Heart left ventricle (tissue), 16 donors: Measurements from ENCODE around the gene RABEP2. TPM values are rescaled to one million over a fixed set of nuclear protein-coding genes. Genes with fewer than 3 reads are reported as not detected.

Experiments used
- ATAC-seq, 4 donors: fragments of 200-7000 bp; cut with Tn5 transposase; one replicate each; pipeline ENCODE4 v1.9.1; 2020 to 2022; ENCODE audit warnings: moderate library complexity in 4 of 4, mild to moderate bottlenecking in 3 of 4, moderate number of reproducible peaks in 1 of 4
- DNase-seq, 5 donors: peaks; one replicate each; pipeline ENCODE4 v3.0.0-alpha.2; 2020
- H3K27ac ChIP-seq, 12 donors: fragments of 200-600 bp; sonication (generic) in 4 of 12; one replicate each; pipeline versions ENCODE4 v1.5.0 to v1.8.0; 2016 to 2022; ENCODE audit warnings: mild to moderate bottlenecking in 2 of 12
- H3K27me3 ChIP-seq, 9 donors: fragments of 200-600 bp; sonication (generic) in 2 of 9; one replicate each; pipeline versions ENCODE4 v1.5.1 to v1.8.0; 2016 to 2022; ENCODE audit warnings: mild to moderate bottlenecking in 3 of 9
- H3K36me3 ChIP-seq, 9 donors: fragments of 200-600 bp; sonication (generic) in 2 of 9; one replicate each; pipeline versions ENCODE4 v1.5.0 to v1.8.0; 2018 to 2022; ENCODE audit warnings: mild to moderate bottlenecking in 2 of 9
- H3K4me1 ChIP-seq, 12 donors: fragments of 200-600 bp; sonication (generic) in 4 of 12; one replicate each; pipeline versions ENCODE4 v1.5.0 to v1.8.0; 2016 to 2022; ENCODE audit warnings: mild to moderate bottlenecking in 3 of 12
- H3K4me3 ChIP-seq, 12 donors: fragments of 200-600 bp; sonication (generic) in 4 of 12; one replicate each; pipeline versions ENCODE4 v1.5.0 to v1.8.0; 2017 to 2022; ENCODE audit warnings: mild to moderate bottlenecking in 9 of 12, moderate library complexity in 4 of 12
- H3K9me3 ChIP-seq, 12 donors: fragments of 200-600 bp; sonication (generic) in 4 of 12; one replicate each; pipeline versions ENCODE4 v1.5.0 to v1.8.0; 2016 to 2022; ENCODE audit warnings: mild to moderate bottlenecking in 1 of 12
- POLR2A ChIP-seq, 2 donors: fragments of 450-650 bp; IDR thresholded peaks; one replicate each; pipeline ENCODE4 v1.6.1; 2017; ENCODE audit warnings: antibody characterized with exemption in 2 of 2, mild to moderate bottlenecking in 2 of 2, moderate library complexity in 2 of 2
- WGBS, 4 donors: extraction: QIAGEN DNeasy Blood & Tissue Kit in 2 of 4; methylation state at CpG; one replicate each; pipeline versions ENCODE4 v1.1.5 to v1.1.7; 2013 to 2018; 5-methylcytosine and 5-hydroxymethylcytosine counted together
- intact Hi-C, 10 donors: fragments of 100-400 bp; cut with DNase I; formaldehyde crosslinking; loops; one replicate each; pipeline versions ENCODE4 v1.11.1 to v1.14.2; 2022
- polyA plus RNA-seq, 2 donors: library from polyadenylated mRNA; stranded (reverse); fragments of 200-250 nt; gene quantifications; one replicate each; pipeline ENCODE4 v1.2.3, GENCODE V29; 2013
- total RNA-seq, 9 donors: library from RNA; depleted of rRNA in 2 of 9; stranded (reverse); fragments of >200 nt in 2 of 9; fragmentation: NEBNext Ultra II Directional in 3 of 9; extraction: Animal tissue kit (Norgen Biotek cat#: 25700) in 3 of 9; gene quantifications; one replicate each; pipeline versions ENCODE4 v1.1.0 to v1.2.4, GENCODE V29; 2016 to 2023
- TF ChIP-seq, protein P1 (sequence below), 12 donors: fragments of 200-600 bp; sonication (generic) in 4 of 12; IDR thresholded peaks; one replicate each; pipeline versions ENCODE4 v1.5.0 to v1.8.0; 2018 to 2022; ENCODE audit warnings: antibody characterized with exemption in 12 of 12, mild to moderate bottlenecking in 5 of 12
- donor health status: ischemic (EF 13 %, LVEDD 7.1; RV severe dilation, severe dysfunction).
- donor health status: healthy with polysubstance abuse.
- donor health status: DM: no; HTN: yes; CAD: no.
- donor health status: DM: no; HTN: no; CAD: no.
- donor health status: ischemic (EF 25% LVEDD 6.9; RV normal size, moderate dysfunction).
- donor health status: ischemic (EF 25% LVEDD 5.7; RV mildly dilated, moderate dysfunction).
- donor health status: healthy.
- donor health status: DM: yes; HTN: yes; CAD: no.
- donor health status: ischemic (EF 35%, LVEDD 5.7; RV mildly dilated, moderate dysfunction).
- donor health status: nonischemic (EF 11% LVEDD 7.7; RV severe dilation, severe dysfunction).
- donor health status: DM: yes; HTN: yes; CAD: no.
- donor health status: PGD.
- donor health status: ischemic (EF 29% LVEDD 5.4; RV normal size, mild dysfunction).
- donor health status: nonischemic (EF 23%, LVEDD 6.1; RV moderate dilation, normal function).

The RABEP2 gene
- total and polyA plus RNA-seq, 11 donors: 10.2 to 31.1 (median 14.9) TPM

DNA sequence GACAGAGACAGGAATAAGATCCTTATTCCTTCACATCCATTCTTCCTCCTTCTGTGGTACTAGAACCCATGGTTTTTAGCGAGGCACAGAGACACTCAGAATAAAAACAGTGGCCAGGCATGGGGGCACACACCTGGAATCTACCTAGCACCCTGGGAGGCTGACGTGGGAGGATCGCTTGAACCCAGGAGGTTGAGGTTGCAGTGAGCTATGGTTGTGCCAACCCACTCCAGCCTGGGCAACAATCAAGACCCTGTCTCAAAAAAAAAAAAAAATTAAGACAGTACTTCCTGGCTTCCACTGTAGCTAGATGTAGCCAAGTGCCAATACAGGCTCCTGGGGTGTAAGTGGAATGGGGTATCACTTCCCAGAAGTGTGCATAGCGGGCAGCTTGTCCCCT, 42.1 kb upstream of the RABEP2 start:
- no peak for TF ChIP-seq POLR2A (IDR thresholded peaks at IDR 0.05)
- TF ChIP-seq, protein P1, sequence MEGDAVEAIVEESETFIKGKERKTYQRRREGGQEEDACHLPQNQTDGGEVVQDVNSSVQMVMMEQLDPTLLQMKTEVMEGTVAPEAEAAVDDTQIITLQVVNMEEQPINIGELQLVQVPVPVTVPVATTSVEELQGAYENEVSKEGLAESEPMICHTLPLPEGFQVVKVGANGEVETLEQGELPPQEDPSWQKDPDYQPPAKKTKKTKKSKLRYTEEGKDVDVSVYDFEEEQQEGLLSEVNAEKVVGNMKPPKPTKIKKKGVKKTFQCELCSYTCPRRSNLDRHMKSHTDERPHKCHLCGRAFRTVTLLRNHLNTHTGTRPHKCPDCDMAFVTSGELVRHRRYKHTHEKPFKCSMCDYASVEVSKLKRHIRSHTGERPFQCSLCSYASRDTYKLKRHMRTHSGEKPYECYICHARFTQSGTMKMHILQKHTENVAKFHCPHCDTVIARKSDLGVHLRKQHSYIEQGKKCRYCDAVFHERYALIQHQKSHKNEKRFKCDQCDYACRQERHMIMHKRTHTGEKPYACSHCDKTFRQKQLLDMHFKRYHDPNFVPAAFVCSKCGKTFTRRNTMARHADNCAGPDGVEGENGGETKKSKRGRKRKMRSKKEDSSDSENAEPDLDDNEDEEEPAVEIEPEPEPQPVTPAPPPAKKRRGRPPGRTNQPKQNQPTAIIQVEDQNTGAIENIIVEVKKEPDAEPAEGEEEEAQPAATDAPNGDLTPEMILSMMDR (IDR thresholded peaks at IDR 0.05): no peak
- H3K27me3 ChIP-seq: no peaks in the 10 kb centered on the region
- peaks cover 0 to 41% (median 28%) of the 10 kb centered on the region in 9 donors for H3K36me3 ChIP-seq
- no peak overlapping the region for H3K4me3 ChIP-seq
- DNase-seq (no peak), ATAC-seq (no peak)
- 88 to 94% (median 90%) methylated on average over 4 of the region's 4 CpGs for WGBS, 4 donors
- no peaks in the 10 kb centered on the region for H3K9me3 ChIP-seq
- intact Hi-C loops: no loop called here
- H3K27ac ChIP-seq: no peak overlapping the region
- no peaks in the 10 kb centered on the region for H3K4me1 ChIP-seq

DNA sequence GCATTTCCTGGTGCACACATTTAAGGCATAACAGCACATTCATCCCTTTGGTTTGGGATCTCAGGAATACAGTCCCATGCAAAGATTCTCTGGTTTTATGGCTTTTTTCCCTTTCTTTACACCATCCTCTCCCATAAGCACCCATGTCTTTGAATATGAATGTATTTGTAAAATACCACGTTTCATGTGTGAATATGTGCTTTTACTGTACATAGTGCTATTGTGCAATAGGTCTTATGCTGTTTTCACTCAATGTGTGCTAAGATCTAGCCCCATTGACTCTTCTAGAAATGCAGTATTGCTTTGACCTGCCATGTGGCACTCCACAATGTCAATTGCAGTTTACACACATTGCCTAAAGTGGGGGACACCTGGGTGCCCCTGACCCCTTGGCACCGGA, 39.5 kb upstream of the RABEP2 start:
- WGBS, 4 donors: 90 to 96% (median 91%) methylated on average over 2 of the region's 2 CpGs
- H3K4me3 ChIP-seq: no peak overlapping the region
- no peak overlapping the region for H3K27ac ChIP-seq
- H3K36me3 ChIP-seq: peaks cover 0 to 65% (median 42%) of the 10 kb centered on the region in 9 donors
- no peaks in the 10 kb centered on the region for H3K9me3 ChIP-seq
- no peak for DNase-seq
- H3K27me3 ChIP-seq: no peaks in the 10 kb centered on the region
- ATAC-seq: no peak
- H3K4me1 ChIP-seq: no peaks in the 10 kb centered on the region
- intact Hi-C loops: no loop called here
- no peak for TF ChIP-seq POLR2A (IDR thresholded peaks at IDR 0.05)
- TF ChIP-seq, protein P1 (IDR thresholded peaks at IDR 0.05): no peak

DNA sequence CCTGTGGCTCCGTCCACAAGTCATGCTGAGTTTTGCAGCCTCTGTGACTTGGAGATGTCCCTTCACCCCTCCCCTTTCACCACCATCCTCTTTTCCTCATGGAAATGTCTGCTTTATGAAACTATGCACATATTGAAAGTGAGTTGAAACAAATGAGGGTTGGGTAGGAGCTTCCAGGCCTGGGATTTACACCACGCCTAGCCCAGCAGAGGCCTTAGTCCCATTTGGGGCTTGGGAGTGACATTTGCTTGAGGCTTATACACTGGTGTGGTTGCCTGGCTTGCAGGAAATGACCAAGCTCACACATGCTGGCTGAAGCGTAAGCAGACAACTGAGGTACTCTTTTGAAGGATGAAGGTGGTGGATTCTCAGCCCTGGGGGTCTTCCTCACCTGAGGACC, 39.0 kb upstream of the RABEP2 start:
- Histone ChIP-seq H3K9me3 (no peaks in the 10 kb centered on the region), H3K27ac (no peak overlapping the region), H3K27me3 (no peaks in the 10 kb centered on the region), H3K36me3 (peaks cover 0 to 70% (median 47%) of the 10 kb centered on the region in 9 donors), H3K4me1 (no peaks in the 10 kb centered on the region), H3K4me3 (no peak overlapping the region)
- intact Hi-C loops: no loop called here
- DNase-seq: no peak
- no peak for ATAC-seq
- WGBS, 4 donors: 75 to 96% (median 93%) methylated on average over 2 to 3 of the region's 3 CpGs
- no peak for TF ChIP-seq POLR2A (IDR thresholded peaks at IDR 0.05)
- TF ChIP-seq, protein P1 (IDR thresholded peaks at IDR 0.05): no peak

DNA sequence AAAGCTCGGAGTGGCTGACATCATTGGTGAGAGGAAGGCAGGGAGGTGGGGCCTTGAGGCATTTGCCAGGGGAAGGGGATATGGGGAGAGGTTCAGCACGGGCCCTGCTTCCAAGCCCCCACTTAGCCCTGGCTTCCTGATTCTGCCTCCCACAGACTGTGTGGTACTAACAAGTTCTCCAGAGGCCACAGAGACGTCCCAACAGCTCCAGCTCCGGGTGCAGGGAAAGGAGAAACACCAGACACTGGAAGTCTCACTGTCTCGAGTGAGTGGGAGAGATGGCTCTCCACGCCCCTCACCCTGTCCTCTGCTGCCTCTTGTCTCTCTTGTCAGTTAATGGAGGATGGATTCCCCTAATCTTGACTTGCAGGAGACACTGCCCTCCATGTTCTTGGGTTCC, 33.8 kb upstream of the RABEP2 start:
- Histone ChIP-seq H3K4me3 (no peak overlapping the region), H3K27ac (no peak overlapping the region), H3K36me3 (peaks cover 0 to 98% (median 86%) of the 10 kb centered on the region in 9 donors), H3K4me1 (no peaks in the 10 kb centered on the region), H3K9me3 (no peaks in the 10 kb centered on the region), H3K27me3 (no peaks in the 10 kb centered on the region)
- intact Hi-C loops: no loop called here
- DNase-seq: no peak
- WGBS, 4 donors: 87 to 95% (median 90%) methylated on average over 5 to 6 of the region's 6 CpGs
- no peak for ATAC-seq
- no peak for TF ChIP-seq POLR2A (IDR thresholded peaks at IDR 0.05)
- TF ChIP-seq, protein P1 (IDR thresholded peaks at IDR 0.05): no peak
